Esophagus squamous epithelium (tissue), 4 donors: Measurements from ENCODE around the gene L3MBTL3.

ENCODE experiments used
- POLR2A ChIP-seq, 4 donors: fragments of 450-650 bp; IDR thresholded peaks; one replicate each; pipeline ENCODE4 v1.6.1; 2017; ENCODE audit warnings: antibody characterized with exemption in 4 of 4, mild to moderate bottlenecking in 4 of 4, moderate library complexity in 3 of 4
- TF ChIP-seq, protein P1 (sequence below), 6 experiments: fragments of 450-650 bp in 4 of 6; fragments of 200-600 bp in 2 of 6; sonication (generic) in 2 of 6; IDR thresholded peaks; one replicate each; pipeline ENCODE4 v1.5.1; 2016 to 2019; ENCODE audit warnings: antibody characterized with exemption in 6 of 6, mild to moderate bottlenecking in 4 of 6, moderate library complexity in 4 of 6

DNA sequence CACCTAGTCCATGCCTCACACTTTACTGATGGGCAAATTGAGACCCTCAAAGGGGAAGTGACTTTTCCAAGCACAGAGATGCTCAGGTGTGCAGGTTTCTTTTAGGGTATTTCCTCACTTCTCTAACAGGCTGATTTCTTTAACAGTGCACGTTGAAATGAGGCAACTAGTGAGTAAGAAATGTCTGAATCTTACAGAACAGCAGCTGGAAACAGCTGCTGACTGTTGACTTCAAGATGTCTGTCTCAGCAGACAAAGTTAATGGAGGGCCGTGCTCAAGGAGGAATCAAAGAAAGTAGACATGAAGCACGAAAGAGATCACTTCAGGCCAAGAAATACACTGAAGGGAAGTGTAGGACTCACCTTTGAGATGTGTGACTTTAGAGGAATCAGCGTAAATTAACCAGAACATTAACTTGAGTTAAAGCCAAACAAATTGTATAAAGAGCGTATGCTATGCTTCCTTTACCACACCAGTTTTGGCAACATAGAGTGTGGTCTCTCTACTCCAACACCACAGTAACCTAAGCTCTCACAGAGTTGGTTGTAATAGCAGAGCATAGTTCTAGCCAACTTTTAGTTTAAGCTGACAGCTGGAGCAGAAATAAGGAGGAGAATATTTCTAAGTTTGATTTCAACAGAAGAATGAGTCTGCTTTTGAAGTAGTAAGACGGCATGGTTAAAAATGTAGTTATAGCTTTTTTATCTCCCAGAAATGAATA lies 143.5 kb downstream of the L3MBTL3 start:
- TF ChIP-seq, protein P1, sequence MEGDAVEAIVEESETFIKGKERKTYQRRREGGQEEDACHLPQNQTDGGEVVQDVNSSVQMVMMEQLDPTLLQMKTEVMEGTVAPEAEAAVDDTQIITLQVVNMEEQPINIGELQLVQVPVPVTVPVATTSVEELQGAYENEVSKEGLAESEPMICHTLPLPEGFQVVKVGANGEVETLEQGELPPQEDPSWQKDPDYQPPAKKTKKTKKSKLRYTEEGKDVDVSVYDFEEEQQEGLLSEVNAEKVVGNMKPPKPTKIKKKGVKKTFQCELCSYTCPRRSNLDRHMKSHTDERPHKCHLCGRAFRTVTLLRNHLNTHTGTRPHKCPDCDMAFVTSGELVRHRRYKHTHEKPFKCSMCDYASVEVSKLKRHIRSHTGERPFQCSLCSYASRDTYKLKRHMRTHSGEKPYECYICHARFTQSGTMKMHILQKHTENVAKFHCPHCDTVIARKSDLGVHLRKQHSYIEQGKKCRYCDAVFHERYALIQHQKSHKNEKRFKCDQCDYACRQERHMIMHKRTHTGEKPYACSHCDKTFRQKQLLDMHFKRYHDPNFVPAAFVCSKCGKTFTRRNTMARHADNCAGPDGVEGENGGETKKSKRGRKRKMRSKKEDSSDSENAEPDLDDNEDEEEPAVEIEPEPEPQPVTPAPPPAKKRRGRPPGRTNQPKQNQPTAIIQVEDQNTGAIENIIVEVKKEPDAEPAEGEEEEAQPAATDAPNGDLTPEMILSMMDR (IDR thresholded peaks at IDR 0.05) = no peak
- no peak for TF ChIP-seq POLR2A (IDR thresholded peaks at IDR 0.05)
